SK-N-SH (cell line): ENCODE results near the gene SLC26A3. TPM values are rescaled to one million over a fixed set of nuclear protein-coding genes. Genes with fewer than 3 reads are reported as not detected.

Source experiments
- CTCF ChIA-PET: fragments of 300-600, 350-600 bp; formaldehyde crosslinking; extraction: SDS; loops from one replicate; lab custom pipeline; 2021; lab: Yijun Ruan, JAX
- POLR2A ChIA-PET: fragments of 350-600 bp; sonication (Branson Sonifier 250); formaldehyde crosslinking; extraction: SDS; loops from one replicate; lab custom pipeline; 2020; ENCODE audit warnings: antibody characterized with exemption, inconsistent platforms; lab: Yijun Ruan, JAX
- DNase-seq: peaks from one replicate; pipeline ENCODE4 v3.0.0; 2012
- H2AFZ ChIP-seq: fragments of 200-600 bp; sonication (generic); 2 replicates; pipeline ENCODE4 v1.8.1; 2016; ENCODE audit warnings: antibody characterized with exemption, mild to moderate bottlenecking, low read depth
- H3F3A ChIP-seq: fragments of 200-600 bp; sonication (generic); replicated peaks from 2 replicates; pipeline ENCODE3; 2016; ENCODE audit warnings: antibody characterized with exemption, mild to moderate bottlenecking; ENCODE audit not compliant: insufficient read depth
- H3K27ac ChIP-seq, 2 experiments: fragments of 200-500 bp in 1 of 2; fragments of 200-600 bp in 1 of 2; sonication (Bioruptor generic) in 1 of 2; sonication (generic), shearing (Covaris generic) in 1 of 2; 2 replicates each; pipeline versions ENCODE4 v1.5.1 to v1.6.1; 2014 to 2016; ENCODE audit warnings: low read depth in 2 of 2, inconsistent platforms in 1 of 2, low read length in 1 of 2, mild to moderate bottlenecking in 1 of 2, mixed read lengths in 1 of 2
- H3K27me3 ChIP-seq: fragments of 200-600 bp; sonication (generic), shearing (Covaris generic); 2 replicates; pipeline ENCODE4 v1.6.1; 2016; ENCODE audit warnings: mixed run types; ENCODE audit not compliant: insufficient read depth
- H3K36me3 ChIP-seq, 2 experiments: fragments of 200-500 bp in 1 of 2; fragments of 200-600 bp in 1 of 2; sonication (Bioruptor generic) in 1 of 2; sonication (generic) in 1 of 2; replicated peaks in 1 of 2; 2 replicates each; pipeline versions ENCODE3 to v1.5.1; 2014 to 2016; ENCODE audit warnings: low read length in 1 of 2, mild to moderate bottlenecking in 1 of 2; ENCODE audit not compliant: insufficient read depth in 2 of 2, control insufficient read depth in 1 of 2
- H3K4me1 ChIP-seq, 2 experiments: fragments of 200-500 bp in 1 of 2; fragments of 200-600 bp in 1 of 2; sonication (Bioruptor generic) in 1 of 2; sonication (generic), shearing (Covaris generic) in 1 of 2; 2 replicates each; pipeline versions ENCODE4 v1.5.1 to v1.6.1; 2014 to 2016; ENCODE audit warnings: low read depth in 1 of 2, low read length in 1 of 2, mixed run types in 1 of 2; ENCODE audit not compliant: insufficient read depth in 2 of 2, control insufficient read depth in 1 of 2
- H3K4me2 ChIP-seq: fragments of 200-600 bp; sonication (generic), shearing (Covaris generic); 2 replicates; pipeline ENCODE4 v1.6.1; 2017; ENCODE audit warnings: mixed run types
- H3K4me3 ChIP-seq, 2 experiments: fragments of 200-500 bp in 1 of 2; fragments of 200-600 bp in 1 of 2; sonication (Bioruptor generic) in 1 of 2; sonication (generic), shearing (Covaris generic) in 1 of 2; 2 replicates each; pipeline versions ENCODE4 v1.5.1 to v1.8.1; 2014 to 2016; ENCODE audit warnings: low read depth in 2 of 2, inconsistent platforms in 1 of 2, low read length in 1 of 2, mild to moderate bottlenecking in 1 of 2, mixed read lengths in 1 of 2, moderate library complexity in 1 of 2
- H3K79me2 ChIP-seq: fragments of 200-600 bp; sonication (generic); 2 replicates; pipeline ENCODE4 v1.8.1; 2017; ENCODE audit warnings: mild to moderate bottlenecking; ENCODE audit not compliant: insufficient read depth
- H3K9ac ChIP-seq: fragments of 200-600 bp; sonication (generic); 2 replicates; pipeline ENCODE4 v1.6.1; 2017; ENCODE audit warnings: mixed run types
- H3K9me2 ChIP-seq: fragments of 200-600 bp; sonication (generic); 2 replicates; pipeline ENCODE4 v1.6.1; 2017; ENCODE audit warnings: mixed run types
- H3K9me3 ChIP-seq: fragments of 200-600 bp; sonication (generic); 2 replicates; pipeline ENCODE4 v1.6.1; 2017; ENCODE audit warnings: mixed run types, mild to moderate bottlenecking, moderate library complexity
- H4K20me1 ChIP-seq: fragments of 200-600 bp; sonication (generic); 2 replicates; pipeline ENCODE4 v1.6.1; 2017; ENCODE audit warnings: mild to moderate bottlenecking, mixed run types; ENCODE audit not compliant: insufficient read depth
- CHD2 ChIP-seq: fragments of 150-350 bp; IDR thresholded peaks from 2 replicates; pipeline ENCODE4 v1.6.1; 2018; ENCODE audit warnings: low read length; ENCODE audit not compliant: partially characterized antibody
- EP300 ChIP-seq, 2 experiments: IDR thresholded peaks; 2 replicates each; pipeline versions ENCODE4 v1.4.0 to v1.6.1; 2012; ENCODE audit warnings: borderline replicate concordance in 1 of 2, low read depth in 1 of 2, low read length in 1 of 2
- EZH2phosphoT487 ChIP-seq: fragments of 200-600 bp; sonication (generic); IDR thresholded peaks from 2 replicates; pipeline ENCODE4 v1.6.1; 2017; ENCODE audit warnings: low read depth, mixed run types, mild to moderate bottlenecking, antibody characterized with exemption, moderate library complexity, borderline replicate concordance
- FOXJ3 ChIP-seq: sonication (generic); formaldehyde crosslinking; IDR thresholded peaks from 2 replicates; pipeline ENCODE4 v1.5.1; 2020; ENCODE audit warnings: mild to moderate bottlenecking, missing genetic modification reagents
- FOXM1 ChIP-seq: IDR thresholded peaks from 2 replicates; pipeline ENCODE4 v1.4.0; 2012; ENCODE audit warnings: low read depth, mild to moderate bottlenecking
- GABPA ChIP-seq: IDR thresholded peaks from 2 replicates; pipeline ENCODE4 v1.4.0; 2012; ENCODE audit warnings: low read depth, mild to moderate bottlenecking
- GATA2 ChIP-seq: sonication (generic); formaldehyde crosslinking; IDR thresholded peaks from 2 replicates; pipeline ENCODE4 v1.5.0; 2020; ENCODE audit warnings: mild to moderate bottlenecking, missing genetic modification reagents
- JUND ChIP-seq: IDR thresholded peaks from 2 replicates; pipeline ENCODE4 v1.4.0; 2012
- MXI1 ChIP-seq: IDR thresholded peaks from 2 replicates; pipeline ENCODE4 v1.6.1; 2012; ENCODE audit warnings: mild to moderate bottlenecking, low read depth, low read length, improper control_type of control experiment
- RCOR1 ChIP-seq: fragments of 150-350 bp; IDR thresholded peaks from 2 replicates; pipeline ENCODE4 v1.6.1; 2017; ENCODE audit warnings: antibody characterized with exemption, low read length
- RFX5 ChIP-seq: IDR thresholded peaks from 2 replicates; pipeline ENCODE4 v1.6.1; 2012; ENCODE audit warnings: mild to moderate bottlenecking, improper control_type of control experiment, low read length
- TCF12 ChIP-seq: IDR thresholded peaks from 2 replicates; pipeline ENCODE4 v1.4.0; 2012
- TEAD4 ChIP-seq: IDR thresholded peaks from 2 replicates; pipeline ENCODE4 v1.4.0; 2012; ENCODE audit warnings: mild to moderate bottlenecking, borderline replicate concordance; ENCODE audit not compliant: insufficient read depth
- YY1 ChIP-seq: IDR thresholded peaks from 2 replicates; pipeline ENCODE4 v1.4.0; 2012; ENCODE audit warnings: low read depth, mild to moderate bottlenecking
- WGBS: methylation state at CpG from one replicate; pipeline ENCODE4 v1.1.6; 2017; ENCODE audit warnings: low lambda C conversion rate; 5-methylcytosine and 5-hydroxymethylcytosine counted together
- polyA plus RNA-seq, 3 experiments: library from polyadenylated mRNA; depleted of rRNA; stranded (reverse); fragments of >200 nt; gene quantifications; 2 replicates each; pipeline ENCODE4 v1.2.3, GENCODE V29; 2012
- TF ChIP-seq, protein P1 (sequence below): fragments of 200-600 bp; sonication (generic); IDR thresholded peaks from 2 replicates; pipeline ENCODE4 v1.6.1; 2017; ENCODE audit warnings: antibody characterized with exemption, mild to moderate bottlenecking, moderate library complexity
- TF ChIP-seq, protein P2 (sequence below): IDR thresholded peaks from 2 replicates; pipeline ENCODE4 v1.6.1; 2012; ENCODE audit warnings: mild to moderate bottlenecking, low read depth, low read length, moderate library complexity
- TF ChIP-seq, protein P3 (sequence below): fragments of 150-350 bp; IDR thresholded peaks from 2 replicates; pipeline ENCODE4 v1.6.1; 2016; ENCODE audit warnings: mild to moderate bottlenecking, low read depth, low read length
- TF ChIP-seq, protein P4 (sequence below): IDR thresholded peaks from 2 replicates; pipeline ENCODE4 v1.4.0; 2012; ENCODE audit warnings: low read depth, borderline replicate concordance
- TF ChIP-seq, protein P5 (sequence below): IDR thresholded peaks from 2 replicates; pipeline ENCODE4; 2012
- TF ChIP-seq, protein P6 (sequence below): IDR thresholded peaks from 2 replicates; pipeline ENCODE4 v1.4.0; 2012; ENCODE audit warnings: low read depth

SLC26A3 gene
- polyA plus RNA-seq, 1 of the 3 experiments (the other 2 are of a cell fraction), result not detected

DNA sequence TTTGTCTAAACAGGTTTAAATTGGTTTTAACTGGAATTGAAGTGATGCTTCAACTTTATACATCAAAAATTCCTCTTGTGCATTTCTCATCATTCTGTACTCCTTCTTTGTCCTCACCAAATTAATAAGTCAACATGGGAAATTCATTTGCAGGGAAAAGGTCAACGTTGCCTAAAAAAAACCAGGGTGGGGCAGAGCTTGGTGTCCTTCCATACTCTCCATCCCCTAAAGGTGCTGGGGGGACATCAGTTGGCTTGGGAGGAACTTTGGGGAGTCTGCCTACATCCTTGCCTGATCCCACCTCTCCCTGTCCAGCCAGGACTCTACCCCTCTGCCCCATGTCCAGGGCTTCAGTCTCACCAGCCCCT lies 34.1 kb upstream of the SLC26A3 start (continued):
- TF ChIP-seq, protein P1, sequence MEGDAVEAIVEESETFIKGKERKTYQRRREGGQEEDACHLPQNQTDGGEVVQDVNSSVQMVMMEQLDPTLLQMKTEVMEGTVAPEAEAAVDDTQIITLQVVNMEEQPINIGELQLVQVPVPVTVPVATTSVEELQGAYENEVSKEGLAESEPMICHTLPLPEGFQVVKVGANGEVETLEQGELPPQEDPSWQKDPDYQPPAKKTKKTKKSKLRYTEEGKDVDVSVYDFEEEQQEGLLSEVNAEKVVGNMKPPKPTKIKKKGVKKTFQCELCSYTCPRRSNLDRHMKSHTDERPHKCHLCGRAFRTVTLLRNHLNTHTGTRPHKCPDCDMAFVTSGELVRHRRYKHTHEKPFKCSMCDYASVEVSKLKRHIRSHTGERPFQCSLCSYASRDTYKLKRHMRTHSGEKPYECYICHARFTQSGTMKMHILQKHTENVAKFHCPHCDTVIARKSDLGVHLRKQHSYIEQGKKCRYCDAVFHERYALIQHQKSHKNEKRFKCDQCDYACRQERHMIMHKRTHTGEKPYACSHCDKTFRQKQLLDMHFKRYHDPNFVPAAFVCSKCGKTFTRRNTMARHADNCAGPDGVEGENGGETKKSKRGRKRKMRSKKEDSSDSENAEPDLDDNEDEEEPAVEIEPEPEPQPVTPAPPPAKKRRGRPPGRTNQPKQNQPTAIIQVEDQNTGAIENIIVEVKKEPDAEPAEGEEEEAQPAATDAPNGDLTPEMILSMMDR, result no peak
- TF ChIP-seq, protein P2, sequence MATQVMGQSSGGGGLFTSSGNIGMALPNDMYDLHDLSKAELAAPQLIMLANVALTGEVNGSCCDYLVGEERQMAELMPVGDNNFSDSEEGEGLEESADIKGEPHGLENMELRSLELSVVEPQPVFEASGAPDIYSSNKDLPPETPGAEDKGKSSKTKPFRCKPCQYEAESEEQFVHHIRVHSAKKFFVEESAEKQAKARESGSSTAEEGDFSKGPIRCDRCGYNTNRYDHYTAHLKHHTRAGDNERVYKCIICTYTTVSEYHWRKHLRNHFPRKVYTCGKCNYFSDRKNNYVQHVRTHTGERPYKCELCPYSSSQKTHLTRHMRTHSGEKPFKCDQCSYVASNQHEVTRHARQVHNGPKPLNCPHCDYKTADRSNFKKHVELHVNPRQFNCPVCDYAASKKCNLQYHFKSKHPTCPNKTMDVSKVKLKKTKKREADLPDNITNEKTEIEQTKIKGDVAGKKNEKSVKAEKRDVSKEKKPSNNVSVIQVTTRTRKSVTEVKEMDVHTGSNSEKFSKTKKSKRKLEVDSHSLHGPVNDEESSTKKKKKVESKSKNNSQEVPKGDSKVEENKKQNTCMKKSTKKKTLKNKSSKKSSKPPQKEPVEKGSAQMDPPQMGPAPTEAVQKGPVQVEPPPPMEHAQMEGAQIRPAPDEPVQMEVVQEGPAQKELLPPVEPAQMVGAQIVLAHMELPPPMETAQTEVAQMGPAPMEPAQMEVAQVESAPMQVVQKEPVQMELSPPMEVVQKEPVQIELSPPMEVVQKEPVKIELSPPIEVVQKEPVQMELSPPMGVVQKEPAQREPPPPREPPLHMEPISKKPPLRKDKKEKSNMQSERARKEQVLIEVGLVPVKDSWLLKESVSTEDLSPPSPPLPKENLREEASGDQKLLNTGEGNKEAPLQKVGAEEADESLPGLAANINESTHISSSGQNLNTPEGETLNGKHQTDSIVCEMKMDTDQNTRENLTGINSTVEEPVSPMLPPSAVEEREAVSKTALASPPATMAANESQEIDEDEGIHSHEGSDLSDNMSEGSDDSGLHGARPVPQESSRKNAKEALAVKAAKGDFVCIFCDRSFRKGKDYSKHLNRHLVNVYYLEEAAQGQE, result no peak
- TF ChIP-seq FOXM1, result no peak
- TF ChIP-seq YY1, result no peak
- no peak for TF ChIP-seq CHD2
- no peak for TF ChIP-seq GABPA
- TF ChIP-seq, protein P3, sequence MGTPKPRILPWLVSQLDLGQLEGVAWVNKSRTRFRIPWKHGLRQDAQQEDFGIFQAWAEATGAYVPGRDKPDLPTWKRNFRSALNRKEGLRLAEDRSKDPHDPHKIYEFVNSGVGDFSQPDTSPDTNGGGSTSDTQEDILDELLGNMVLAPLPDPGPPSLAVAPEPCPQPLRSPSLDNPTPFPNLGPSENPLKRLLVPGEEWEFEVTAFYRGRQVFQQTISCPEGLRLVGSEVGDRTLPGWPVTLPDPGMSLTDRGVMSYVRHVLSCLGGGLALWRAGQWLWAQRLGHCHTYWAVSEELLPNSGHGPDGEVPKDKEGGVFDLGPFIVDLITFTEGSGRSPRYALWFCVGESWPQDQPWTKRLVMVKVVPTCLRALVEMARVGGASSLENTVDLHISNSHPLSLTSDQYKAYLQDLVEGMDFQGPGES, result no peak
- TF ChIP-seq TEAD4, result no peak
- no peak for TF ChIP-seq RFX5

DNA sequence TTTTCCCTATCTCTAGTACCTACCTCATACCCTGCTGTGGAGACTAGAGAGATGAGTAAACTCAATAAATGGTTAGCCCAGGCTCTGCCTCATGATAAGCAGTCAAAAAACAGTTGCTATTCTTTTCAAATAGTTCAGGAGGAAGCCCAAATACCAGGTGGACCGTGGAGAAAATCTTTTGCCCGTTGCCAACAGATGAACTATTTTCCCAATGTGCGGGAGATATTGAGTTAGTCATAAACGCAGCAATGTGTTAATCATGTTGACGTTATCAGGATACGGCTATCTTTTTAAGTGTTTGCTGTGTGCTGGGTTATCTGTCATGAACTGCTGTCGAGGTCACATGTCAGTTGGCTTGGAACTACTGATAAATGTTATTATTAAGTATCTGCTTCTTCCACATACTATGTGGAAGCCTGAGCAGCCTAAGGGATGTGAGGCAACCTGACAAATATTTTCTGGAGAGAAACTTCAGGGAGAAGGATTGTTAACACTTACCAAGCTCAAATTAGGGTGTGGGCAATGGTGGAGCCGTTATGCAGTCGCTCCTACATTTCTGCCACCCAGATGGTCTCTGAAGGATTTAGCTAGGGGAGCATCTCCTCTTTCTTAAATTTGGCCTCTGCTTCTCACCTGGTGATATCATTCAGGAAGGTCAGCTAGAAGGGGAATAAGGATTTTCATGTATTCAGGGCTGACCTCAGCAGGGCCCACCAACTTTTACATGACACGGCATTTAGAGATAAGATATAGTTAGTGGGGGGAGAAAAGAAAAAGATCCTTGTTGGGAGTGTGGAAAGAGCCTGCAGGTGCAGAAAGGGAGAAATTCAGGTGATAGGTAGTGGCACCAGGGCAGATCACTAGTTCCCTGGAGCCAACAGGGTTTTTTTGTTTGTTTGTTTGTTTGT lies 33.5 kb upstream of the SLC26A3 start:
- H3K36me3 ChIP-seq, result no peaks in the 10 kb centered on the region
- no peak overlapping the region for H3K9ac ChIP-seq
- H4K20me1 ChIP-seq, result no peaks in the 10 kb centered on the region
- H2AFZ ChIP-seq, result 0 out of 2 replicates have a peak overlapping the region, but pooled peaks have one; percentile 10
- H3K4me2 ChIP-seq, result no peak overlapping the region
- POLR2A ChIA-PET, result interaction anchor here (0.5 kb wide), 1 partner anchor 13 kb away, joined by 3 read pairs; no protein-coding TSS in a partner anchor
- H3K4me3 ChIP-seq, result no peak overlapping the region
- H3K4me1 ChIP-seq, result peaks cover 0 to 7% of the 10 kb centered on the region in 2 experiments; a peak in 2 of 4 replicates
- H3K9me2 ChIP-seq, result no peaks in the 10 kb centered on the region
- H3K27me3 ChIP-seq, result peaks cover 4% of the 10 kb centered on the region; the same call in 1 of the 2 replicates
- H3F3A ChIP-seq, result no peaks in the 10 kb centered on the region
- no peaks in the 10 kb centered on the region for H3K79me2 ChIP-seq
- DNase-seq, result peak; percentile 53
- H3K9me3 ChIP-seq, result no peaks in the 10 kb centered on the region
- H3K27ac ChIP-seq, result no peak overlapping the region
- CTCF ChIA-PET, result interaction anchor here (0.7 to 1.4 kb wide), 3 partner anchors 32 to 93 kb away, joined by 3 to 5 read pairs (median 4); partner anchors contain the start of gene CBLL1
- 21% methylated on average over 10 of the region's 10 CpGs for whole genome bisulfite sequencing
- peak; percentile 50; the same call in 1 of the 2 replicates for TF ChIP-seq MXI1
- TF ChIP-seq EZH2phosphoT487, result no peak
- TF ChIP-seq, protein P4, sequence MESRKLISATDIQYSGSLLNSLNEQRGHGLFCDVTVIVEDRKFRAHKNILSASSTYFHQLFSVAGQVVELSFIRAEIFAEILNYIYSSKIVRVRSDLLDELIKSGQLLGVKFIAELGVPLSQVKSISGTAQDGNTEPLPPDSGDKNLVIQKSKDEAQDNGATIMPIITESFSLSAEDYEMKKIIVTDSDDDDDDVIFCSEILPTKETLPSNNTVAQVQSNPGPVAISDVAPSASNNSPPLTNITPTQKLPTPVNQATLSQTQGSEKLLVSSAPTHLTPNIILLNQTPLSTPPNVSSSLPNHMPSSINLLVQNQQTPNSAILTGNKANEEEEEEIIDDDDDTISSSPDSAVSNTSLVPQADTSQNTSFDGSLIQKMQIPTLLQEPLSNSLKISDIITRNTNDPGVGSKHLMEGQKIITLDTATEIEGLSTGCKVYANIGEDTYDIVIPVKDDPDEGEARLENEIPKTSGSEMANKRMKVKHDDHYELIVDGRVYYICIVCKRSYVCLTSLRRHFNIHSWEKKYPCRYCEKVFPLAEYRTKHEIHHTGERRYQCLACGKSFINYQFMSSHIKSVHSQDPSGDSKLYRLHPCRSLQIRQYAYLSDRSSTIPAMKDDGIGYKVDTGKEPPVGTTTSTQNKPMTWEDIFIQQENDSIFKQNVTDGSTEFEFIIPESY, result no peak
- TF ChIP-seq JUND, result peak; percentile 32
- no peak for TF ChIP-seq FOXJ3 (CRISPR knock-in tag)
- TF ChIP-seq, protein P5, sequence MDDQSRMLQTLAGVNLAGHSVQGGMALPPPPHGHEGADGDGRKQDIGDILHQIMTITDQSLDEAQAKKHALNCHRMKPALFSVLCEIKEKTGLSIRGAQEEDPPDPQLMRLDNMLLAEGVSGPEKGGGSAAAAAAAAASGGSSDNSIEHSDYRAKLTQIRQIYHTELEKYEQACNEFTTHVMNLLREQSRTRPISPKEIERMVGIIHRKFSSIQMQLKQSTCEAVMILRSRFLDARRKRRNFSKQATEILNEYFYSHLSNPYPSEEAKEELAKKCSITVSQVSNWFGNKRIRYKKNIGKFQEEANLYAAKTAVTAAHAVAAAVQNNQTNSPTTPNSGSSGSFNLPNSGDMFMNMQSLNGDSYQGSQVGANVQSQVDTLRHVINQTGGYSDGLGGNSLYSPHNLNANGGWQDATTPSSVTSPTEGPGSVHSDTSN, result peak; percentile 41; the same call in 1 of the 2 replicates
- TF ChIP-seq EP300 (IDR thresholded peaks at IDR 0.05; ENCODE audit: borderline replicate concordance in 1 of 2, low read depth in 1 of 2, low read length in 1 of 2), result peak in 1 of 2 experiments; percentile 79; a peak in 2 of 4 replicates
- peak; percentile 85 for TF ChIP-seq GATA2 (CRISPR knock-in tag)
- 0 out of 2 replicates have a peak, but pooled peaks have one; percentile 22 for TF ChIP-seq TCF12
- TF ChIP-seq, protein P6, sequence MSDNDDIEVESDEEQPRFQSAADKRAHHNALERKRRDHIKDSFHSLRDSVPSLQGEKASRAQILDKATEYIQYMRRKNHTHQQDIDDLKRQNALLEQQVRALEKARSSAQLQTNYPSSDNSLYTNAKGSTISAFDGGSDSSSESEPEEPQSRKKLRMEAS, result no peak
- TF ChIP-seq RCOR1, result peak; percentile 90
